Measurements from ENCODE around the gene ANKRD35. TPM values are rescaled to one million over a fixed set of nuclear protein-coding genes. Genes with fewer than 3 reads are reported as not detected.

ANKRD35 gene
- total and polyA plus RNA-seq, 10 of the 15 experiments (the other 5 are each of a cell fraction or from before 2014, with no cell fraction given) = 0.01 to 0.08 TPM; not detected in 8

- TF ChIP-seq, protein P1, sequence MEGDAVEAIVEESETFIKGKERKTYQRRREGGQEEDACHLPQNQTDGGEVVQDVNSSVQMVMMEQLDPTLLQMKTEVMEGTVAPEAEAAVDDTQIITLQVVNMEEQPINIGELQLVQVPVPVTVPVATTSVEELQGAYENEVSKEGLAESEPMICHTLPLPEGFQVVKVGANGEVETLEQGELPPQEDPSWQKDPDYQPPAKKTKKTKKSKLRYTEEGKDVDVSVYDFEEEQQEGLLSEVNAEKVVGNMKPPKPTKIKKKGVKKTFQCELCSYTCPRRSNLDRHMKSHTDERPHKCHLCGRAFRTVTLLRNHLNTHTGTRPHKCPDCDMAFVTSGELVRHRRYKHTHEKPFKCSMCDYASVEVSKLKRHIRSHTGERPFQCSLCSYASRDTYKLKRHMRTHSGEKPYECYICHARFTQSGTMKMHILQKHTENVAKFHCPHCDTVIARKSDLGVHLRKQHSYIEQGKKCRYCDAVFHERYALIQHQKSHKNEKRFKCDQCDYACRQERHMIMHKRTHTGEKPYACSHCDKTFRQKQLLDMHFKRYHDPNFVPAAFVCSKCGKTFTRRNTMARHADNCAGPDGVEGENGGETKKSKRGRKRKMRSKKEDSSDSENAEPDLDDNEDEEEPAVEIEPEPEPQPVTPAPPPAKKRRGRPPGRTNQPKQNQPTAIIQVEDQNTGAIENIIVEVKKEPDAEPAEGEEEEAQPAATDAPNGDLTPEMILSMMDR (IDR thresholded peaks at IDR 0.05 in 2 of 3, conservative IDR thresholded peaks at IDR 0.05 in 1 of 3; ENCODE audit: control insufficient read depth in 2 of 3, extremely low read depth in 1 of 3, insufficient read depth in 1 of 3, low read depth in 3 of 3, low read length in 3 of 3) = no peak
- no peak for TF ChIP-seq REST (IDR thresholded peaks at IDR 0.05; ENCODE audit: low read depth, low read length)
- TF ChIP-seq TCF12 (IDR thresholded peaks at IDR 0.05; ENCODE audit: low read depth, low read length) = no peak; the same call in 1 of the 2 replicates
- no peak for TF ChIP-seq BCL11A (IDR thresholded peaks at IDR 0.05; ENCODE audit: low read depth, low read length)
- no peak for TF ChIP-seq BCLAF1 (IDR thresholded peaks at IDR 0.05)
- no peak for TF ChIP-seq MYC (IDR thresholded peaks at IDR 0.05; ENCODE audit: insufficient read depth, insufficient read length, insufficient replicate concordance, low read length, severe bottlenecking)
- TF ChIP-seq, protein P2, sequence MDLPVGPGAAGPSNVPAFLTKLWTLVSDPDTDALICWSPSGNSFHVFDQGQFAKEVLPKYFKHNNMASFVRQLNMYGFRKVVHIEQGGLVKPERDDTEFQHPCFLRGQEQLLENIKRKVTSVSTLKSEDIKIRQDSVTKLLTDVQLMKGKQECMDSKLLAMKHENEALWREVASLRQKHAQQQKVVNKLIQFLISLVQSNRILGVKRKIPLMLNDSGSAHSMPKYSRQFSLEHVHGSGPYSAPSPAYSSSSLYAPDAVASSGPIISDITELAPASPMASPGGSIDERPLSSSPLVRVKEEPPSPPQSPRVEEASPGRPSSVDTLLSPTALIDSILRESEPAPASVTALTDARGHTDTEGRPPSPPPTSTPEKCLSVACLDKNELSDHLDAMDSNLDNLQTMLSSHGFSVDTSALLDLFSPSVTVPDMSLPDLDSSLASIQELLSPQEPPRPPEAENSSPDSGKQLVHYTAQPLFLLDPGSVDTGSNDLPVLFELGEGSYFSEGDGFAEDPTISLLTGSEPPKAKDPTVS (IDR thresholded peaks at IDR 0.05; ENCODE audit: low read depth, low read length) = no peak
- TF ChIP-seq, protein P3, sequence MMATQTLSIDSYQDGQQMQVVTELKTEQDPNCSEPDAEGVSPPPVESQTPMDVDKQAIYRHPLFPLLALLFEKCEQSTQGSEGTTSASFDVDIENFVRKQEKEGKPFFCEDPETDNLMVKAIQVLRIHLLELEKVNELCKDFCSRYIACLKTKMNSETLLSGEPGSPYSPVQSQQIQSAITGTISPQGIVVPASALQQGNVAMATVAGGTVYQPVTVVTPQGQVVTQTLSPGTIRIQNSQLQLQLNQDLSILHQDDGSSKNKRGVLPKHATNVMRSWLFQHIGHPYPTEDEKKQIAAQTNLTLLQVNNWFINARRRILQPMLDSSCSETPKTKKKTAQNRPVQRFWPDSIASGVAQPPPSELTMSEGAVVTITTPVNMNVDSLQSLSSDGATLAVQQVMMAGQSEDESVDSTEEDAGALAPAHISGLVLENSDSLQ (IDR thresholded peaks at IDR 0.05) = no peak
- TF ChIP-seq CUX1 (IDR thresholded peaks at IDR 0.05; ENCODE audit: insufficient replicate concordance, low read depth, low read length) = no peak
- TF ChIP-seq RUNX3 (IDR thresholded peaks at IDR 0.05; ENCODE audit: low read length) = no peak
Observed at GRCh38 chr1:145918144-145918991, 32.7 kb upstream of the ANKRD35 start, which contains the start of gene PEX11B (continued).

All from GM12878 (cell line).